Activated B cell treated with CpG ODN at 0.5 μM for 24 hours (primary cell): ENCODE measurements around the gene SCGB1C1. TPM values are rescaled to one million over a fixed set of nuclear protein-coding genes. Genes with fewer than 3 reads are reported as not detected.

Experiments used
- ATAC-seq: fragments of 200-7000 bp; cut with Tn5 transposase; one replicate; pipeline ENCODE4 v1.10.0; 2021; ENCODE audit warnings: low read depth, mild to moderate bottlenecking, moderate library complexity
- CTCF ChIA-PET: fragments of 350-600 bp; sonication (Branson Sonifier 250); formaldehyde crosslinking; loops from one replicate; lab custom pipeline; 2021; ENCODE audit warnings: antibody characterized with exemption; lab: Charles Lee
- POLR2A ChIA-PET: fragments of 350-600 bp; sonication (Branson Sonifier 250); formaldehyde crosslinking; loops from one replicate; lab custom pipeline; 2021; ENCODE audit warnings: antibody characterized with exemption; lab: Charles Lee
- DNase-seq: peaks from one replicate; pipeline ENCODE4 v3.0.0; 2022
- H3K27ac Mint-ChIP-seq: one replicate; pipeline ENCODE4 v1.8.0; 2020; ENCODE audit warnings: mixed read lengths
- H3K27me3 Mint-ChIP-seq: one replicate; pipeline ENCODE4 v1.8.0; 2021; ENCODE audit warnings: mixed read lengths
- H3K36me3 Mint-ChIP-seq: one replicate; pipeline ENCODE4 v1.8.0; 2021; ENCODE audit warnings: low read depth, mixed read lengths
- H3K4me1 Mint-ChIP-seq: one replicate; pipeline ENCODE4 v1.8.0; 2021; ENCODE audit warnings: mixed read lengths
- H3K4me3 Mint-ChIP-seq: one replicate; pipeline ENCODE4 v1.8.0; 2020; ENCODE audit warnings: mild to moderate bottlenecking, mixed read lengths
- H3K9me3 Mint-ChIP-seq: one replicate; pipeline ENCODE4 v1.8.0; 2020; ENCODE audit warnings: mixed read lengths
- intact Hi-C: fragments of 100-400 bp; cut with micrococcal nuclease; formaldehyde crosslinking; loops from one replicate; pipeline ENCODE4 v1.15.1; 2024
- total RNA-seq: library from RNA; stranded (reverse); gene quantifications from 2 replicates; pipeline ENCODE4 v1.2.3, GENCODE V29; 2022
- TF ChIP-seq, protein P1 (sequence below): fragments of 200-600 bp; IDR thresholded peaks from one replicate; pipeline ENCODE4 v1.8.0; 2022; ENCODE audit warnings: antibody characterized with exemption, mild to moderate bottlenecking

Gene SCGB1C1
- total RNA-seq, 1 donor from 2014 or later, result not detected

DNA sequence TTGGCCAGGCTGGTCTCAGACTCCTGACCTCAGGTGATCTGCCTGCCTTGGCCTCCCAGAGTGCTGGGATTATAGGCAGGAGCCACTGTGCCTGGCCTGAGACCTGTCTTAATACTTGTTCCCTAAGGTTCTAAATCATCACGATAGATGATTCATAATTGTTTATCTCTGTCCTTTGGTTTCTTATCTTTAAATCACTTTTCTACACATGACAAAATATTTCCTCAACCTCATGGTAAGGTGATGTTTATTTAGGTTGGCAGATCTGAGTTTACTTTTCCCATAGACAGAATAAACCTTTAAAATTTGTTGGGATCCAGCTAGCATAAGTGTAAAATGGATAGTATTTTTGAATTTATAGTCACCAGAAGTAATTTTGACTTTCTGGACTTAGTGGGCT, 47.4 kb downstream of the SCGB1C1 start:
- CTCF ChIA-PET, result interaction anchor here (0.7 kb wide), 1 partner anchor 11 kb away, joined by 3 read pairs; no protein-coding TSS in a partner anchor
- POLR2A ChIA-PET, result no interaction called here
- TF ChIP-seq, protein P1, sequence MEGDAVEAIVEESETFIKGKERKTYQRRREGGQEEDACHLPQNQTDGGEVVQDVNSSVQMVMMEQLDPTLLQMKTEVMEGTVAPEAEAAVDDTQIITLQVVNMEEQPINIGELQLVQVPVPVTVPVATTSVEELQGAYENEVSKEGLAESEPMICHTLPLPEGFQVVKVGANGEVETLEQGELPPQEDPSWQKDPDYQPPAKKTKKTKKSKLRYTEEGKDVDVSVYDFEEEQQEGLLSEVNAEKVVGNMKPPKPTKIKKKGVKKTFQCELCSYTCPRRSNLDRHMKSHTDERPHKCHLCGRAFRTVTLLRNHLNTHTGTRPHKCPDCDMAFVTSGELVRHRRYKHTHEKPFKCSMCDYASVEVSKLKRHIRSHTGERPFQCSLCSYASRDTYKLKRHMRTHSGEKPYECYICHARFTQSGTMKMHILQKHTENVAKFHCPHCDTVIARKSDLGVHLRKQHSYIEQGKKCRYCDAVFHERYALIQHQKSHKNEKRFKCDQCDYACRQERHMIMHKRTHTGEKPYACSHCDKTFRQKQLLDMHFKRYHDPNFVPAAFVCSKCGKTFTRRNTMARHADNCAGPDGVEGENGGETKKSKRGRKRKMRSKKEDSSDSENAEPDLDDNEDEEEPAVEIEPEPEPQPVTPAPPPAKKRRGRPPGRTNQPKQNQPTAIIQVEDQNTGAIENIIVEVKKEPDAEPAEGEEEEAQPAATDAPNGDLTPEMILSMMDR, result no peak
- DNase-seq, result no peak
- H3K27me3 Mint-ChIP-seq, result no peaks in the 10 kb centered on the region
- ATAC-seq, result no peak
- no peak overlapping the region for H3K27ac Mint-ChIP-seq
- H3K9me3 Mint-ChIP-seq, result no peaks in the 10 kb centered on the region
- H3K36me3 Mint-ChIP-seq, result peaks cover 60% of the 10 kb centered on the region
- H3K4me1 Mint-ChIP-seq, result peaks cover 36% of the 10 kb centered on the region
- intact Hi-C loops, result no loop called here
- H3K4me3 Mint-ChIP-seq, result no peak overlapping the region

DNA sequence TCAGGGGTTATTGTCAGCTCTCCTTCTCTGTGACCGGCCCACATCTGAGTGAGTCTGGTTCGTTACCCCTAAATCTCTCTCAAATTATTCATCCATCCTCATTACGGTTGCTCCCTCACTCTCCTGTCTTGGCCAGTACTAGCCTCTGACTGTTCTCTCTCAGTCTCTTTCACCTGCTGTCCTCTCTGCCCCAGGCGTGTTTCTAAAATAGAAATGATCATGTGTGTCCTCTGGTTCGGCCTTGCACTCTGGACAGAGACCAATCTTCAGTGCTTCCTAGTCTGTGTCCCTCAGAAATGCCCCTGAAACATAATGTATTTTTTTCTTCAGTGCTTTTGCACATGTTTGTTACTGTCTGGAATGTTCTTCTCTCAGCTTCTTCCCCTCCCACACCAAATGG, 48.8 kb downstream of the SCGB1C1 start:
- Mint-ChIP-seq H3K4me3 (no peak overlapping the region), H3K4me1 (peaks cover 30% of the 10 kb centered on the region), H3K27me3 (no peaks in the 10 kb centered on the region), H3K36me3 (peaks cover 69% of the 10 kb centered on the region), H3K9me3 (no peaks in the 10 kb centered on the region), H3K27ac (no peak overlapping the region)
- intact Hi-C loops, result no loop called here
- ATAC-seq (no peak), DNase-seq (no peak)
- POLR2A ChIA-PET, result interaction anchor here (1.1 kb wide), 1 partner anchor 38 kb away, joined by 3 read pairs; no protein-coding TSS in a partner anchor
- TF ChIP-seq, protein P1, result no peak
- CTCF ChIA-PET, result interaction anchor here (1.1 to 1.4 kb wide), 2 partner anchors 9 to 10 kb away, joined by 3 to 5 read pairs; no protein-coding TSS in a partner anchor

Other genes starting within 250 kb of the SCGB1C1 start
- 44.2 and 47.0 TPM in 2 replicates for gene BET1L, start 14.3 kb downstream of the SCGB1C1 start, total RNA-seq
- gene RIC8A, start 14.6 kb downstream of the SCGB1C1 start, total RNA-seq, result 108 and 114 TPM in 2 replicates
- gene SIRT3, start 43.3 kb downstream of the SCGB1C1 start, total RNA-seq, result 21.8 and 23.0 TPM in 2 replicates
- gene PSMD13, start 43.9 kb downstream of the SCGB1C1 start, total RNA-seq, result 147 and 149 TPM in 2 replicates
- 0.46 and 0.64 TPM in 2 replicates for gene NLRP6, start 85.3 kb downstream of the SCGB1C1 start, total RNA-seq
- gene PGGHG, start 96.0 kb downstream of the SCGB1C1 start, total RNA-seq, result 62.3 and 74.1 TPM in 2 replicates
- gene IFITM5, start 106.4 kb downstream of the SCGB1C1 start, total RNA-seq, result not detected in 2 replicates
- gene IFITM2, start 114.7 kb downstream of the SCGB1C1 start, total RNA-seq, result 112 and 125 TPM in 2 replicates
- 21.2 and 25.3 TPM in 2 replicates for gene IFITM1, start 121.0 kb downstream of the SCGB1C1 start, total RNA-seq
- 14.8 and 17.0 TPM in 2 replicates for gene IFITM3, start 127.8 kb downstream of the SCGB1C1 start, total RNA-seq
- not detected in 2 replicates for gene B4GALNT4, start 176.4 kb downstream of the SCGB1C1 start, total RNA-seq
- gene PKP3, start 201.1 kb downstream of the SCGB1C1 start, total RNA-seq, result 0.18 TPM in 1 of 2 replicates, not detected in the other
- gene SIGIRR, start 221.9 kb downstream of the SCGB1C1 start, total RNA-seq, result 19.8 and 24.2 TPM in 2 replicates
- 37.2 and 46.1 TPM in 2 replicates for gene ANO9, start 248.9 kb downstream of the SCGB1C1 start, total RNA-seq